VCaP (cell line): ENCODE data around the gene PHKG2.

Experiments
- H3K27ac ChIP-seq: fragments of 450-650 bp; 2 replicates; pipeline ENCODE4 v1.5.1; 2017
- CTCF ChIP-seq: fragments of 450-650 bp; conservative IDR thresholded peaks from 2 replicates; pipeline ENCODE4 v1.5.1; 2017; ENCODE audit warnings: mild to moderate bottlenecking, moderate library complexity

The PHKG2 gene

GRCh38 chr16:30764816-30765465 lies 16.7 kb downstream of the PHKG2 start:
- TF ChIP-seq CTCF = no peak
- H3K27ac ChIP-seq = no peak overlapping the region

- TF ChIP-seq CTCF = no peak
Measured at GRCh38 chr16:30766206-30766932, 18.1 kb downstream of the PHKG2 start.

DNA sequence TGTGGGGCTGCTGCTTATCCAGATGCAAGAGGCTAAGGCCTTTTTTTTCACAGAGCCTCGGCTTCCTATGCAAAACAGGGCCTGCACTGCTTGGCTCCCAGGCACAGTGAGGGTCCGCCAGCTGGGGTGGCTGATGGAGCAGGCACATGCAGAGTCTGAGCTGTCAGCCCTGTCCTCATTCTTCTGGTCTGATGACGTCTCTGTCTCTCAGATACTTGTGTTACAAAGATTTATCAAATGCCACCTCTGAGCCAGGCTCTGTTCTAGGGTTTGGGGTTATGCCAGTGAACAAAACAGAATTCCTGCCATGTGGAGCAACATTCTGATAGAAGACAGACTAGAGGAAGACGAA lies 18.7 kb downstream of the PHKG2 start:
- no peak for TF ChIP-seq CTCF
- H3K27ac ChIP-seq = no peak overlapping the region

More at GRCh38 chr16:30766206-30766932, 18.1 kb downstream of the PHKG2 start:
- H3K27ac ChIP-seq = no peak overlapping the region

GRCh38 chr16:30767767-30768465 lies 19.7 kb downstream of the PHKG2 start:
- no peak for TF ChIP-seq CTCF

DNA sequence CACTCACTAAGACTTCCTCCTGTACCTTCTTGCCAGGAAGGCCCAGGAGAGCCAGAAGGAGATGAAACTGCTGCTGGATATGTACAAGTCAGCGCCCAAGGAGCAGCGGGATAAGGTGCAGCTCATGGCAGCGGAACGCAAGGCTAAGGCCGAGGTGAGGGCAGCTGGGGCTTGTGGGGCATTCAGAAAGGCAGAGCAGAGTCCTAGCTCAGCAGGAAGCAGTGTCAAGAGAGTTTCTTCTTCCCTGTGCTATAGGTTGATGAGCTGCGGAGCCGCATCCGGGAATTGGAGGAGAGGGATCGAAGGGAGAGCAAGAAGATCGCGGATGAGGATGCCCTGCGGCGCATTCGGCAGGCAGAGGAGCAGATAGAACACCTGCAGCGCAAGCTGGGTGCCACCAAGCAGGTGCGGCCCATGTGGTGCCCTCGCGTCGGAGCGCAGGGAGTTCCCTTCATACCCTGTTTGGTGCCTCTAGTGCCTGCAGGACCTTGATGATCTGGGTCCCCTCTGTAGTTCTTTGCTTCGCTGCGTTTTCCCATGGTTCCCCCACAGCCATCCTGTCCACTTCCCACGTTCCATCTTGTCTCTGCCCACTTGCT lies 20.5 kb downstream of the PHKG2 start:
- no peak for TF ChIP-seq CTCF
- no peak overlapping the region for H3K27ac ChIP-seq

More at GRCh38 chr16:30767767-30768465, 19.7 kb downstream of the PHKG2 start:
- H3K27ac ChIP-seq = no peak overlapping the region

- no peak for TF ChIP-seq CTCF
- no peak overlapping the region for H3K27ac ChIP-seq
Measured at GRCh38 chr16:30769379-30770089, 21.3 kb downstream of the PHKG2 start.

- H3K27ac ChIP-seq = no peak overlapping the region
- no peak for TF ChIP-seq CTCF
Measured at GRCh38 chr16:30771726-30772125, 23.5 kb downstream of the PHKG2 start.
